Psoas muscle (tissue), 8 donors: Measurements from ENCODE around the gene IGF1R. TPM values are rescaled to one million over a fixed set of nuclear protein-coding genes. Genes with fewer than 3 reads are reported as not detected.

Source experiments
- ATAC-seq, 4 donors: fragments of 200-7000 bp; cut with Tn5 transposase; one replicate each; pipeline ENCODE4 v1.9.1; 2020; ENCODE audit warnings: moderate library complexity in 3 of 4, mild to moderate bottlenecking in 2 of 4
- DNase-seq, 2 donors: peaks; one replicate each; pipeline ENCODE4 v3.0.0-alpha.2; 2020
- H3K27ac ChIP-seq: fragments of 200-600 bp; one replicate; pipeline ENCODE4 v1.8.0; 2022
- H3K27me3 ChIP-seq, 3 donors: fragments of 200-600 bp in 1 of 3; one replicate each; pipeline versions ENCODE4 v1.6.1 to v1.8.0; 2013 to 2022; ENCODE audit warnings: low read length in 2 of 3, mild to moderate bottlenecking in 2 of 3, moderate library complexity in 1 of 3; ENCODE audit not compliant: insufficient read depth in 3 of 3
- H3K36me3 ChIP-seq, 2 donors: fragments of 200-600 bp in 1 of 2; one replicate each; pipeline versions ENCODE4 v1.6.1 to v1.8.0; 2013 to 2022; ENCODE audit warnings: low read depth in 1 of 2, mild to moderate bottlenecking in 1 of 2, moderate library complexity in 1 of 2; ENCODE audit not compliant: insufficient read depth in 1 of 2
- H3K4me1 ChIP-seq: fragments of 200-600 bp; one replicate; pipeline ENCODE4 v1.8.0; 2022
- H3K4me3 ChIP-seq: fragments of 200-600 bp; one replicate; pipeline ENCODE4 v1.8.0; 2022; ENCODE audit warnings: mild to moderate bottlenecking
- H3K9me3 ChIP-seq: fragments of 200-600 bp; one replicate; pipeline ENCODE4 v1.8.0; 2022
- WGBS, 3 donors: extraction: QIAGEN DNeasy Blood & Tissue Kit; methylation state at CpG; one replicate each; pipeline versions ENCODE4 v1.1.6 to v1.1.7; 2013; 5-methylcytosine and 5-hydroxymethylcytosine counted together
- intact Hi-C, 2 donors: fragments of 100-400 bp; cut with DNase I; formaldehyde crosslinking; loops; one replicate each; pipeline versions ENCODE4 v1.11.0 to v1.14.2; 2022
- polyA plus RNA-seq, 3 donors: library from polyadenylated mRNA; stranded (reverse); fragments of 200-250 nt; gene quantifications; one replicate each; pipeline ENCODE4 v1.2.3, GENCODE V29; 2013
- total RNA-seq, 4 donors: library from RNA; stranded (reverse); fragmentation: NEBNext Ultra II Directional in 2 of 4; extraction: Animal tissue kit (Norgen Biotek cat#: 25700) in 2 of 4; gene quantifications; one replicate each; pipeline versions ENCODE4 v1.2.1 to v1.2.4, GENCODE V29; 2021 to 2023
- TF ChIP-seq, protein P1 (sequence below): fragments of 200-600 bp; IDR thresholded peaks from one replicate; pipeline ENCODE4 v1.8.0; 2022; ENCODE audit warnings: antibody characterized with exemption
- donor health status: healthy with polysubstance abuse.
- donor health status: DM: no; HTN: no; CAD: no; lungs with moderate emphysema.
- donor health status: Bipolar disorder and iron deficiency.
- donor health status: healthy.
- donor health status: DM: yes; HTN: yes; CAD: no.
- donor health status: DM: no; HTN: no; CAD: no.
- donor health status: DM: no; HTN: no; CAD: no.
- donor health status: DM: yes; HTN: yes; CAD: no.

Gene IGF1R
- total and polyA plus RNA-seq, 7 donors = 2.1 to 20.4 (median 12.0) TPM

- TF ChIP-seq, protein P1, sequence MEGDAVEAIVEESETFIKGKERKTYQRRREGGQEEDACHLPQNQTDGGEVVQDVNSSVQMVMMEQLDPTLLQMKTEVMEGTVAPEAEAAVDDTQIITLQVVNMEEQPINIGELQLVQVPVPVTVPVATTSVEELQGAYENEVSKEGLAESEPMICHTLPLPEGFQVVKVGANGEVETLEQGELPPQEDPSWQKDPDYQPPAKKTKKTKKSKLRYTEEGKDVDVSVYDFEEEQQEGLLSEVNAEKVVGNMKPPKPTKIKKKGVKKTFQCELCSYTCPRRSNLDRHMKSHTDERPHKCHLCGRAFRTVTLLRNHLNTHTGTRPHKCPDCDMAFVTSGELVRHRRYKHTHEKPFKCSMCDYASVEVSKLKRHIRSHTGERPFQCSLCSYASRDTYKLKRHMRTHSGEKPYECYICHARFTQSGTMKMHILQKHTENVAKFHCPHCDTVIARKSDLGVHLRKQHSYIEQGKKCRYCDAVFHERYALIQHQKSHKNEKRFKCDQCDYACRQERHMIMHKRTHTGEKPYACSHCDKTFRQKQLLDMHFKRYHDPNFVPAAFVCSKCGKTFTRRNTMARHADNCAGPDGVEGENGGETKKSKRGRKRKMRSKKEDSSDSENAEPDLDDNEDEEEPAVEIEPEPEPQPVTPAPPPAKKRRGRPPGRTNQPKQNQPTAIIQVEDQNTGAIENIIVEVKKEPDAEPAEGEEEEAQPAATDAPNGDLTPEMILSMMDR = no peak
- Histone ChIP-seq H3K27ac (no peak overlapping the region), H3K9me3 (no peaks in the 10 kb centered on the region), H3K36me3 (no peaks in the 10 kb centered on the region), H3K27me3 (no peaks in the 10 kb centered on the region), H3K4me3 (no peak overlapping the region), H3K4me1 (peaks cover 45% of the 10 kb centered on the region)
- 94 to 97% (median 96%) methylated on average over 7 of the region's 7 CpGs for WGBS, 3 donors
- DNase-seq (no peak), ATAC-seq (no peak)
- intact Hi-C loops = no loop called here
Observed at GRCh38 chr15:98681061-98681460, 32.7 kb downstream of the IGF1R start.

DNA sequence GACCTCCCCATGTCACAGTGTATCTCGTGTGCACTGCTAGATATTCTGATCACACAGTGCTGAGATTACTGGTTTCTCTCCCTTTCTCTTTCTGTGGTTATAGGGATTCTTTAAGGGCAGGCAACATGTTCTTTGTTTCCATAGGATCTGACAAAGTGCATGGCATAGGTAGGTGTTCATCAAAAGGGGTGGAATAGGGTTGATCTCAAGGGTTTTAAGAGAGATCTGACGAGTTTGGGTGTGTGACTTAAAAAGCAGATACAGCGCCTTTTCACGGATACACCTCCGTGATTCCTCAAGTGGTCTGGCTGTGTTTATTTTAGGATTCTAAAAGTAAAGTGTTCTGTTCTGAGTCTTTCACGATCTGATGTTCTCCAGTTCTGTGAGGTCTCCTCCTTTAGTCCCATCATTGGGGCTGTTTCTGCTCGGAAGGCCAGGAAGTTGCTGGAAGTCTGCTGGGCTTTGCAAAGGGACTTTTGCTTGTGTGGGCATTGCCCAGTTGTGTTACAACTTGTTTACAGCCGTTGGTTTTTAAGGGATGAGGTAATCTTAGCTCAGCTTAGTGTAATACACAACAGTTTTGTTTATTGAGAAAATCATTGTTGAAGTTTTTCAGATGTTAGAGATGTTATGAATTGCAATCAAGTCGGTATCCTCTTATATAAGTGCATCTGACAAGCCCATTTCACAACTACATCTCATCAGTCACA is 34.8 kb downstream of the IGF1R start:
- H3K27me3 ChIP-seq = no peaks in the 10 kb centered on the region
- WGBS, 3 donors = 58 to 71% (median 62%) methylated on average over 9 of the region's 9 CpGs
- peaks cover 54% of the 10 kb centered on the region for H3K4me1 ChIP-seq
- peak in 2 of 4 donors; percentile 18 to 29 for ATAC-seq
- no peak for DNase-seq
- intact Hi-C loops = no loop called here
- H3K36me3 ChIP-seq = no peaks in the 10 kb centered on the region
- TF ChIP-seq, protein P1 = no peak
- no peak overlapping the region for H3K27ac ChIP-seq
- H3K9me3 ChIP-seq = no peaks in the 10 kb centered on the region
- H3K4me3 ChIP-seq = no peak overlapping the region

- ATAC-seq (peak; percentile 59 to 74 (median 68)), DNase-seq (no peak)
- no peaks in the 10 kb centered on the region for H3K27me3 ChIP-seq
- TF ChIP-seq, protein P1 = no peak
- no peaks in the 10 kb centered on the region for H3K9me3 ChIP-seq
- no peak overlapping the region for H3K27ac ChIP-seq
- intact Hi-C loops = no loop called here
- H3K36me3 ChIP-seq = no peaks in the 10 kb centered on the region
- 29 to 53% (median 29%) methylated on average over 5 of the region's 5 CpGs for WGBS, 3 donors
- no peak overlapping the region for H3K4me3 ChIP-seq
- peaks cover 52% of the 10 kb centered on the region for H3K4me1 ChIP-seq
Observed at GRCh38 chr15:98683831-98684230, 35.5 kb downstream of the IGF1R start.

- DNase-seq (no peak), ATAC-seq (peak in 1 of 4 donors; percentile 30)
- Histone ChIP-seq H3K9me3 (no peaks in the 10 kb centered on the region), H3K4me3 (no peak overlapping the region), H3K4me1 (peaks cover 47% of the 10 kb centered on the region), H3K36me3 (no peaks in the 10 kb centered on the region), H3K27me3 (no peaks in the 10 kb centered on the region), H3K27ac (no peak overlapping the region)
- TF ChIP-seq, protein P1 = no peak
- intact Hi-C loops = no loop called here
- WGBS, 3 donors = 34 to 60% (median 40%) methylated on average over 4 of the region's 4 CpGs
Observed at GRCh38 chr15:98684436-98684835, 36.1 kb downstream of the IGF1R start.
